Liver (tissue), 9 donors: Measurements from ENCODE around the gene PDLIM1. TPM values are rescaled to one million over a fixed set of nuclear protein-coding genes. Genes with fewer than 3 reads are reported as not detected.

Source experiments
- DNase-seq: peaks from one replicate; pipeline ENCODE4 v3.0.0-alpha.2; 2017; ENCODE audit warnings: low spot score
- H3K27ac ChIP-seq, 2 donors: one replicate each; pipeline ENCODE4 v1.7.0; 2013; ENCODE audit warnings: inconsistent platforms in 2 of 2, low read length in 2 of 2, control low read depth in 1 of 2, low read depth in 1 of 2, mild to moderate bottlenecking in 1 of 2
- H3K27me3 ChIP-seq, 4 donors: one replicate each; pipeline versions ENCODE4 v1.6.1 to v1.7.0; 2013; ENCODE audit warnings: low read length in 3 of 4, inconsistent platforms in 1 of 4, mild to moderate bottlenecking in 1 of 4, moderate library complexity in 1 of 4; ENCODE audit not compliant: control insufficient read depth in 4 of 4, insufficient read depth in 4 of 4
- H3K36me3 ChIP-seq, 4 donors: one replicate each; pipeline versions ENCODE4 v1.6.1 to v1.7.0; 2013; ENCODE audit warnings: low read length in 3 of 4, mild to moderate bottlenecking in 3 of 4, low read depth in 1 of 4, moderate library complexity in 1 of 4; ENCODE audit not compliant: control insufficient read depth in 4 of 4, insufficient read depth in 3 of 4
- H3K4me1 ChIP-seq, 4 donors: one replicate each; pipeline versions ENCODE4 v1.6.1 to v1.7.0; 2013; ENCODE audit warnings: low read length in 3 of 4, mild to moderate bottlenecking in 3 of 4, moderate library complexity in 1 of 4; ENCODE audit not compliant: control insufficient read depth in 4 of 4, insufficient read depth in 4 of 4
- H3K4me3 ChIP-seq, 3 donors: one replicate each; pipeline versions ENCODE4 v1.6.1 to v1.7.0; 2013; ENCODE audit warnings: low read length in 3 of 3, control low read depth in 1 of 3, low read depth in 1 of 3, mild to moderate bottlenecking in 1 of 3
- H3K9ac ChIP-seq, 2 donors: one replicate each; pipeline ENCODE4 v1.7.0; 2013; ENCODE audit warnings: low read length in 2 of 2, mild to moderate bottlenecking in 2 of 2, moderate library complexity in 2 of 2, control low read depth in 1 of 2, low read depth in 1 of 2
- H3K9me3 ChIP-seq, 4 donors: one replicate each; pipeline versions ENCODE4 v1.6.1 to v1.7.0; 2013; ENCODE audit warnings: low read length in 3 of 4; ENCODE audit not compliant: control insufficient read depth in 4 of 4
- EGR1 ChIP-seq, 2 donors: IDR thresholded peaks; 2 replicates each; pipeline ENCODE4 v1.6.1; 2016 to 2018; ENCODE audit warnings: antibody characterized with exemption in 2 of 2, low read depth in 2 of 2
- FOXA1 ChIP-seq: IDR thresholded peaks from 2 replicates; pipeline ENCODE4 v1.6.1; 2016; ENCODE audit warnings: antibody characterized with exemption
- FOXA2 ChIP-seq: IDR thresholded peaks from 2 replicates; pipeline ENCODE4 v1.6.1; 2016; ENCODE audit warnings: antibody characterized with exemption
- HNF4G ChIP-seq: IDR thresholded peaks from 2 replicates; pipeline ENCODE4 v1.6.1; 2016; ENCODE audit warnings: antibody characterized with exemption
- JUND ChIP-seq, 2 donors: IDR thresholded peaks; 2 replicates each; pipeline ENCODE4 v1.6.1; 2016; ENCODE audit warnings: antibody characterized with exemption in 2 of 2
- NR2F2 ChIP-seq: IDR thresholded peaks from 2 replicates; pipeline ENCODE4 v1.6.1; 2016; ENCODE audit warnings: antibody characterized with exemption
- RAD21 ChIP-seq, 2 donors: IDR thresholded peaks; 2 replicates each; pipeline ENCODE4 v1.6.1; 2016; ENCODE audit warnings: antibody characterized with exemption in 2 of 2, mild to moderate bottlenecking in 2 of 2
- RXRA ChIP-seq, 2 donors: IDR thresholded peaks; 2 replicates each; pipeline ENCODE4 v1.6.1; 2017 to 2018; ENCODE audit warnings: antibody characterized with exemption in 2 of 2, mild to moderate bottlenecking in 1 of 2
- TAF1 ChIP-seq: conservative IDR thresholded peaks from 2 replicates; pipeline ENCODE4 v1.6.1; 2016; ENCODE audit warnings: antibody characterized with exemption, mild to moderate bottlenecking
- WGBS: extraction: QIAGEN DNeasy Blood & Tissue Kit; methylation state at CpG from one replicate; pipeline ENCODE4 v1.1.7; 2013; 5-methylcytosine and 5-hydroxymethylcytosine counted together
- polyA plus RNA-seq, 2 donors: library from polyadenylated mRNA; stranded (reverse) in 1 of 2; unstranded in 1 of 2; fragments of 200-250 nt in 1 of 2; fragments of >200 nt in 1 of 2; fragmentation: Nextera tagmentation in 1 of 2; extraction: Ambion mirVana in 1 of 2; gene quantifications; one replicate each; pipeline versions ENCODE4 v1.2.1 to v1.2.3, GENCODE V29; 2013 to 2015
- total RNA-seq, 2 donors: library from RNA; depleted of rRNA; stranded (reverse); fragments of >200 nt; gene quantifications; one replicate each; pipeline ENCODE4 v1.2.3, GENCODE V29; 2014
- TF ChIP-seq, protein P1 (sequence below): IDR thresholded peaks from 2 replicates; pipeline ENCODE4 v1.6.1; 2016; ENCODE audit warnings: antibody characterized with exemption, mild to moderate bottlenecking
- TF ChIP-seq, protein P2 (sequence below): fragments of 150-350 bp; IDR thresholded peaks from 2 replicates; pipeline ENCODE4 v1.5.1; 2017; ENCODE audit warnings: improper control_type of control experiment, low read depth, low read length; ENCODE audit not compliant: missing input control
- TF ChIP-seq, protein P3 (sequence below): IDR thresholded peaks from 2 replicates; pipeline ENCODE4 v1.6.1; 2016; ENCODE audit warnings: antibody characterized with exemption
- TF ChIP-seq, protein P4 (sequence below): IDR thresholded peaks from 2 replicates; pipeline ENCODE4 v1.6.1; 2016; ENCODE audit warnings: antibody characterized with exemption
- donor health status: healthy.
- donor health status: healthy.
- donor health status: healthy.
- donor health status: healthy.
- donor health status: healthy.

The PDLIM1 gene
- total and polyA plus RNA-seq, 4 donors, result 16.8 to 73.4 (median 44.5) TPM

DNA sequence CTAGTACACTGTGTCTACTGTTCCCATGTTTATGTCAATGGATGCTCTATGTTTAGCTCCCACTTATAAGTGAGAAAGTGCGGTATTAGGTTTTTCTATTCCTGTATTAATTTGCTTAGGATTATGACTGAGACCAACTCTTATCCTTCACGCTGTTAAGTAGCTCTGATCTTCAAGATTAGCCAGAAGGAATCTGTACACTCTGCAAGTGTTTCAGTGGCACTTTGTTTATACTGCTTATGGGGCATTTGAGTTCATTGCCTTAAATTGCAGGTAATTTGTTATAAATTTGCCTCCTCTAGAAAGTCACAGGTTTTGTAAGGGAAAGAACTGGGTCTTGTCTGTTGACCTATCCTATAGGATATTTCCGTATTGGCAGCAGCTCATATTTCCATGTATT is 103.2 kb downstream of the PDLIM1 start:
- Histone ChIP-seq H3K27ac (no peak overlapping the region), H3K27me3 (no peaks in the 10 kb centered on the region), H3K36me3 (no peaks in the 10 kb centered on the region), H3K9ac (no peak overlapping the region), H3K4me3 (no peak overlapping the region), H3K4me1 (peaks cover 0 to 3% (median under 1%) of the 10 kb centered on the region in 4 donors), H3K9me3 (no peaks in the 10 kb centered on the region)
- TF ChIP-seq RXRA (IDR thresholded peaks at IDR 0.05), result no peak
- TF ChIP-seq NR2F2, result no peak
- TF ChIP-seq RAD21 (IDR thresholded peaks at IDR 0.05), result no peak
- no peak for TF ChIP-seq EGR1 (IDR thresholded peaks at IDR 0.05; ENCODE audit: low read depth in 2 of 2)
- TF ChIP-seq, protein P1, sequence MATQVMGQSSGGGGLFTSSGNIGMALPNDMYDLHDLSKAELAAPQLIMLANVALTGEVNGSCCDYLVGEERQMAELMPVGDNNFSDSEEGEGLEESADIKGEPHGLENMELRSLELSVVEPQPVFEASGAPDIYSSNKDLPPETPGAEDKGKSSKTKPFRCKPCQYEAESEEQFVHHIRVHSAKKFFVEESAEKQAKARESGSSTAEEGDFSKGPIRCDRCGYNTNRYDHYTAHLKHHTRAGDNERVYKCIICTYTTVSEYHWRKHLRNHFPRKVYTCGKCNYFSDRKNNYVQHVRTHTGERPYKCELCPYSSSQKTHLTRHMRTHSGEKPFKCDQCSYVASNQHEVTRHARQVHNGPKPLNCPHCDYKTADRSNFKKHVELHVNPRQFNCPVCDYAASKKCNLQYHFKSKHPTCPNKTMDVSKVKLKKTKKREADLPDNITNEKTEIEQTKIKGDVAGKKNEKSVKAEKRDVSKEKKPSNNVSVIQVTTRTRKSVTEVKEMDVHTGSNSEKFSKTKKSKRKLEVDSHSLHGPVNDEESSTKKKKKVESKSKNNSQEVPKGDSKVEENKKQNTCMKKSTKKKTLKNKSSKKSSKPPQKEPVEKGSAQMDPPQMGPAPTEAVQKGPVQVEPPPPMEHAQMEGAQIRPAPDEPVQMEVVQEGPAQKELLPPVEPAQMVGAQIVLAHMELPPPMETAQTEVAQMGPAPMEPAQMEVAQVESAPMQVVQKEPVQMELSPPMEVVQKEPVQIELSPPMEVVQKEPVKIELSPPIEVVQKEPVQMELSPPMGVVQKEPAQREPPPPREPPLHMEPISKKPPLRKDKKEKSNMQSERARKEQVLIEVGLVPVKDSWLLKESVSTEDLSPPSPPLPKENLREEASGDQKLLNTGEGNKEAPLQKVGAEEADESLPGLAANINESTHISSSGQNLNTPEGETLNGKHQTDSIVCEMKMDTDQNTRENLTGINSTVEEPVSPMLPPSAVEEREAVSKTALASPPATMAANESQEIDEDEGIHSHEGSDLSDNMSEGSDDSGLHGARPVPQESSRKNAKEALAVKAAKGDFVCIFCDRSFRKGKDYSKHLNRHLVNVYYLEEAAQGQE, result no peak
- TF ChIP-seq, protein P2, sequence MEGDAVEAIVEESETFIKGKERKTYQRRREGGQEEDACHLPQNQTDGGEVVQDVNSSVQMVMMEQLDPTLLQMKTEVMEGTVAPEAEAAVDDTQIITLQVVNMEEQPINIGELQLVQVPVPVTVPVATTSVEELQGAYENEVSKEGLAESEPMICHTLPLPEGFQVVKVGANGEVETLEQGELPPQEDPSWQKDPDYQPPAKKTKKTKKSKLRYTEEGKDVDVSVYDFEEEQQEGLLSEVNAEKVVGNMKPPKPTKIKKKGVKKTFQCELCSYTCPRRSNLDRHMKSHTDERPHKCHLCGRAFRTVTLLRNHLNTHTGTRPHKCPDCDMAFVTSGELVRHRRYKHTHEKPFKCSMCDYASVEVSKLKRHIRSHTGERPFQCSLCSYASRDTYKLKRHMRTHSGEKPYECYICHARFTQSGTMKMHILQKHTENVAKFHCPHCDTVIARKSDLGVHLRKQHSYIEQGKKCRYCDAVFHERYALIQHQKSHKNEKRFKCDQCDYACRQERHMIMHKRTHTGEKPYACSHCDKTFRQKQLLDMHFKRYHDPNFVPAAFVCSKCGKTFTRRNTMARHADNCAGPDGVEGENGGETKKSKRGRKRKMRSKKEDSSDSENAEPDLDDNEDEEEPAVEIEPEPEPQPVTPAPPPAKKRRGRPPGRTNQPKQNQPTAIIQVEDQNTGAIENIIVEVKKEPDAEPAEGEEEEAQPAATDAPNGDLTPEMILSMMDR, result no peak
- TF ChIP-seq HNF4G, result no peak
- no peak for TF ChIP-seq TAF1
- TF ChIP-seq JUND (IDR thresholded peaks at IDR 0.05), result no peak
- TF ChIP-seq, protein P3, sequence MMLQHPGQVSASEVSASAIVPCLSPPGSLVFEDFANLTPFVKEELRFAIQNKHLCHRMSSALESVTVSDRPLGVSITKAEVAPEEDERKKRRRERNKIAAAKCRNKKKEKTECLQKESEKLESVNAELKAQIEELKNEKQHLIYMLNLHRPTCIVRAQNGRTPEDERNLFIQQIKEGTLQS, result no peak
- TF ChIP-seq FOXA2, result no peak
- TF ChIP-seq, protein P4, sequence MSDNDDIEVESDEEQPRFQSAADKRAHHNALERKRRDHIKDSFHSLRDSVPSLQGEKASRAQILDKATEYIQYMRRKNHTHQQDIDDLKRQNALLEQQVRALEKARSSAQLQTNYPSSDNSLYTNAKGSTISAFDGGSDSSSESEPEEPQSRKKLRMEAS, result no peak
- TF ChIP-seq FOXA1, result no peak
- 96% methylated on average over 3 of the region's 3 CpGs for WGBS
- no peak for DNase-seq

Other genes with a start within 250 kb of the PDLIM1 start
- gene CYP2C8, start 221.5 kb downstream of the PDLIM1 start, total RNA-seq, result 100 to 1,000 TPM in 1 of 2 donors, under 1 TPM in 1; 0.33 to 638 TPM
- gene CYP2C8, start 221.5 kb downstream of the PDLIM1 start, polyA plus RNA-seq, result 1,000 to 10,000 TPM in 1 of 2 donors, 100 to 1,000 TPM in 1; 826 to 1,126 TPM
- not detected for gene ACSM6, start 96.8 kb downstream of the PDLIM1 start, total RNA-seq
- not detected for gene ACSM6, start 96.8 kb downstream of the PDLIM1 start, polyA plus RNA-seq